Occipital lobe (tissue), 2 donors: ENCODE results near the gene PRDM2. TPM values are rescaled to one million over a fixed set of nuclear protein-coding genes. Genes with fewer than 3 reads are reported as not detected.
"Not testable (repeated sequence)": the region's sequence is repeated elsewhere in the genome, so short reads cannot be mapped to it uniquely, and the experiment has no call there.

Experiments
- DNase-seq: peaks from one replicate; lab custom pipeline; 2025; lab: John Stamatoyannopoulos, UW
- total RNA-seq: library from RNA; depleted of rRNA; stranded (reverse); fragments of >200 nt; gene quantifications from one replicate; pipeline ENCODE4 v1.2.3, GENCODE V29; 2014

The PRDM2 gene, protein sequence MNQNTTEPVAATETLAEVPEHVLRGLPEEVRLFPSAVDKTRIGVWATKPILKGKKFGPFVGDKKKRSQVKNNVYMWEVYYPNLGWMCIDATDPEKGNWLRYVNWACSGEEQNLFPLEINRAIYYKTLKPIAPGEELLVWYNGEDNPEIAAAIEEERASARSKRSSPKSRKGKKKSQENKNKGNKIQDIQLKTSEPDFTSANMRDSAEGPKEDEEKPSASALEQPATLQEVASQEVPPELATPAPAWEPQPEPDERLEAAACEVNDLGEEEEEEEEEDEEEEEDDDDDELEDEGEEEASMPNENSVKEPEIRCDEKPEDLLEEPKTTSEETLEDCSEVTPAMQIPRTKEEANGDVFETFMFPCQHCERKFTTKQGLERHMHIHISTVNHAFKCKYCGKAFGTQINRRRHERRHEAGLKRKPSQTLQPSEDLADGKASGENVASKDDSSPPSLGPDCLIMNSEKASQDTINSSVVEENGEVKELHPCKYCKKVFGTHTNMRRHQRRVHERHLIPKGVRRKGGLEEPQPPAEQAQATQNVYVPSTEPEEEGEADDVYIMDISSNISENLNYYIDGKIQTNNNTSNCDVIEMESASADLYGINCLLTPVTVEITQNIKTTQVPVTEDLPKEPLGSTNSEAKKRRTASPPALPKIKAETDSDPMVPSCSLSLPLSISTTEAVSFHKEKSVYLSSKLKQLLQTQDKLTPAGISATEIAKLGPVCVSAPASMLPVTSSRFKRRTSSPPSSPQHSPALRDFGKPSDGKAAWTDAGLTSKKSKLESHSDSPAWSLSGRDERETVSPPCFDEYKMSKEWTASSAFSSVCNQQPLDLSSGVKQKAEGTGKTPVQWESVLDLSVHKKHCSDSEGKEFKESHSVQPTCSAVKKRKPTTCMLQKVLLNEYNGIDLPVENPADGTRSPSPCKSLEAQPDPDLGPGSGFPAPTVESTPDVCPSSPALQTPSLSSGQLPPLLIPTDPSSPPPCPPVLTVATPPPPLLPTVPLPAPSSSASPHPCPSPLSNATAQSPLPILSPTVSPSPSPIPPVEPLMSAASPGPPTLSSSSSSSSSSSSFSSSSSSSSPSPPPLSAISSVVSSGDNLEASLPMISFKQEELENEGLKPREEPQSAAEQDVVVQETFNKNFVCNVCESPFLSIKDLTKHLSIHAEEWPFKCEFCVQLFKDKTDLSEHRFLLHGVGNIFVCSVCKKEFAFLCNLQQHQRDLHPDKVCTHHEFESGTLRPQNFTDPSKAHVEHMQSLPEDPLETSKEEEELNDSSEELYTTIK (N-terminal part only)
- total RNA-seq = 36.8 TPM

DNA sequence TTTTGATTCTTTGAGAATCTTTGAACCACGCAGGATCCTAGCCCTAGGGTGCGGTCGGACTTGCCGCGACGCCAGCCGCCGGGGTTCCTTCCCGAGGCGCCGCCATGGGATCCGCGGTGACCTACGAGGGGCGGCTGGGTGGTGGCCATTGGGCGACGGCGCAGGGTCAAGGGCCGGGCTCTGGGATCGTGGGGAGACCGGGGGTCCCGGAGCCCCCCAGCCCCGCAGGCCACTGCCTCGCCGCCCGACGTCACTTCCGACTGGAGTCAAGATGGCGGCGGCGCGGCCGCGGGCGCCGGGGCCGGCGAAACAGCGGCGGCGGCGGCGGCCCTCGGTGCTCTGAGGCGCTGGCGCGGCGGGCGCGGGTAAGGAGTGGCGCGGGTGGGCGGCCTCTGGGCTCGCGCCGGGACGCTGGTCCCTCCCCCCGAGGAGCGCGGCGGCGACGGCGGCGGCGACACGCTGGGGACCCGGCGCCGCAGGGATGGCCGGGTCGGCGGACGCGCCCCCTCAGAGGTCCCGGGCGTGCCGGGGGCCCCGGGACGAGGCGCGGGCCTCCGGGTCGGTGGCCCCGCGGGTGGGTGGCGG, at the start of gene PRDM2:
TSS of gene PRDM2 (plus strand) at position 253 of the 585 bp plus-strand sequence. CDS start 15,418 bp downstream, outside the sequence.
- DNase-seq = peak; percentile 49

DNA sequence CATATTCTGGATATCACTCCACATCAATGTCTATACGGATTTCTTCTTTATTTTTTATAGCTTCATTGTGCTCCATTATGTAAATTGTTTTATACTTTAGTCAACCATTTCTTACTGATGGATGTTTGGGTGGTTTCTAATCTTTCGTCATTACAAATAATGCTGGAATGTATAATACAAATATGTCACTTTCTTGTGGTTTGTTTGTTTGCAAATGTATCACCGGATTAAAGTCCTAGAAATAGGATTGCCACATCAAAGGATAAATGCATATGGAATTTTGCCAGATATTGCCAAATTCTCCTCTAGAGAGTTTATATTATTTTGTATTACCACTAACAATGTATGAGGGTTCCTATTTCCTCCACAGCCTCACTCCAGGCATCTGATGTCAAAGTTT, 48.7 kb upstream of the PRDM2 start:
- no peak for DNase-seq

DNA sequence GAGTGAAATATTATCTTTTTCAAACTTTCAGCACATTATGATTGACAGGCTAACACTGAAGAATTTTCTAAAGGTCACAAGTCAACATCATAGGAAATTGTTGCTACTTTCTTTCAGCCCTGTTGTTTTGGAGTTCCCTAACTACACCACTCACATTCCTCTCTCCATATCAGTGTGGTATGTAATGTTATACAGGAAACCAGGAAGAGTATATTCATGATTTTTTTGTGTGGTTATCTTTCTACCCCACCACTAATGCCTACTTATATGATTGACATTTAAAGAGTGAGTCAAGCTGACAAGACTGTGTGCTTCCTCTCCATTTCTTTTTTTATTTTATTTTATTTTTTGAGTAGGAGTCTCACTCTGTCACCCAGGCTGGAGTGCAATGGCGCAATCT, 47.8 kb upstream of the PRDM2 start:
- DNase-seq = no peak

DNA sequence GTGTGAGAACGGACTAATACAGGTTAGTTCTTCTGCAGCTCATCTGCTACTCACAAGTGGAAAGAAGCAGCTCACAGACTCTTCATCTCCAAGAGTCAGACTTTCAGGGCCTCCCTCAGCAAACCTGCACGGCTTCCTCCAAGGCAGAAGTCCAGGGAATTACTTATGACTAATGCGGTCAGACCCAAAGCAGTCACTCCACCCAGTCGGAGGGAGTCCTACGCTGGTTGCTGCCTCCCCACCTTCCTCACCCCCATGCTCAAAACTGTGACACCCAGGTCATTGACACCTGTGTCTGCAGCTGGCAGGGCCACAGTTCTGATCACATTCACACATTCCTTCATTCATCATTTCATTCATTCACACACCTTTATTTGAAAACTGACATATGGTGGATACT, 38.4 kb upstream of the PRDM2 start:
- no peak for DNase-seq

DNA sequence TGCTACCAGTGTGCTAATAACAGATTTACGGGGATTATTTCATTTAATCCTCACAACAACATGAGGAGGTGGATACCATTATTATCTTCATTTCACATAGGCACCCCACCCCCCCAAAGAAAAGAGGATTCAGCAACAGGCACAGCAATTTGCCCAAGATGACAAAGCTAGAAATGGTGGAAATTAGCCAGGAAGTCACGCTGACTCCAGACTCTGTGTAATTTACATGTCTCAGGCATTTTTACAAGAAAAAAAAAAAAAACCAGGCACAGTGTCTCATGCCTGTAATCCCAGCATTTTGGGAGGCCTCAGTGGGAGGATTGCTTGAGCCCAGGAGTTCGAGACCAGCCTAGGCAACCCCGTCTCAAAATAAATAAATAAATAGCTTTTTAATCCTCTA, 37.5 kb upstream of the PRDM2 start:
- no peak for DNase-seq

DNA sequence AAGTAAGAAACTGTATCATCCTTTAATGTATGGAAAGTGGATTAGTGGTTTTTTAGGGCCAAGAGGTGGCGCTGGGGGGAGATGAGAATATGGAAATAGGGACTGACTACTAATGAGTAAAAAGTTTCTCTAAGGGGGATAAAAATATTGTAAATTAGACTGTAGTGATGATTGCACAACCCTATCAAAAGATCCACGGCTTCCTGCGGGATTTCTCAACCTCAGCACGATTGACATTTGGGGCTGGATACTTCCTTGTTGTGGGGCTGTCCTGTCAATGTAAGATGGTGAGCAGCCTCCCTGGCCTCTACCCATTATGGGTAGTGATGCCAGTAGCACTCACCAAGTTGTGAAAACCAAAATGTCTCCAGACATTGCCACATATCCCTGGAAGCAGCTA, 36.0 kb upstream of the PRDM2 start:
- no peak for DNase-seq

DNA sequence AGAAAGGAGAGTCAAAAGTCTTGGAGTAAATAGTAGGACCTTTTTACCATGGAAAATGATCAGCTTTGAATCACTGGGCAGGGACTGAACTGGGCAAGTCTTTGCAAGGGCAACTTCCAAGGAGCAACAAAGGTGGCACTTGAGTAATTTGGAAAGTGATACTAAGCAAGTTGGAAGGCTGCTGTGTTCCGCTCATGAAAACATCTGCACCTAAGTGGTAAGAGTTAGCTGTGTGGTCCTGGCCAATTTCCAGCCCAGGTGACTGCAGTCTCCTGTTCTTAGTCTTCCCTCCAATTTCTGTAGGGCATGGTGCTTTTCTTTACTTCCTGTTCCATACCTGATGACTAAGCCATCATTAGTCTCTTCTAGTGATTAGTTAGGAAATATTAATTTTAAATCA, 35.5 kb upstream of the PRDM2 start:
- no peak for DNase-seq

DNA sequence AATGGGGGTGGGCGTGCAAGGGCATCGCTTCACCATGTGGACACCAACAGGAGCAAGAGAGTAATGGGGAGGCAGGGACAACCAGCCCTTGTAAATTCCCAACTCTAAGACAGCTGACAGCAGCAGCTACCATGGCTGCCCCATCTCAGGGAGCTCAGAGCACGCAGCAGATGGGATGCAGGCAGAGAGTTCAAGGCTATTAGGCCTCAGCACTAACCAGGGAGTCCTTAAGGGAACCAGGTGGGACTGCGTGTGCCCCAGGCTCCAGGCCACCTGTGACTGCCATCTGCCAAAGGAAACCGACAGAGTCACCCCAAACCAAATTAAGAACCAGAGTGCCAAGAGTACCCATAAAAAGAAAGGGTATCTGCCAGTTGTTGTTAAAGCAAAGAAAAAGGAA, 33.7 kb upstream of the PRDM2 start:
- DNase-seq = no peak

DNA sequence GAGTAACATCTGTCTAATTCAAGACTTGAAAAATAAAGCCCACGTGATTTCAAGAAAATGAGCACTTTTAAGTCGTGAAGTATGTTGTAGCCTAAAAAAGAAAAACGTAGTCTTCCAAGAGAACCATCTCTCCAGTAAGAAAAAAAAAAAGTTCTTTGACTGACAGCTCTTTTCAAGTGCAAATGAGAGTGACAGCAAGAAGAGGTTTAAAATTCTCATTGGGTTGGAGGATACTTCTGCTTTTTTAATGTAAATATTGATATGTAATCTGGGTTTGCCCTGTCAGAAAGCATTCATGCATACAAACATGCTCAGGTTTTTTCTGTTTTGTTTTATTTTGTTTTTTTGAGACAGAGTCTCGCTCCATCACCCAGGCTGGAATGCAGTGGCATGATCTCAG, 32.3 kb upstream of the PRDM2 start:
- no peak for DNase-seq

DNA sequence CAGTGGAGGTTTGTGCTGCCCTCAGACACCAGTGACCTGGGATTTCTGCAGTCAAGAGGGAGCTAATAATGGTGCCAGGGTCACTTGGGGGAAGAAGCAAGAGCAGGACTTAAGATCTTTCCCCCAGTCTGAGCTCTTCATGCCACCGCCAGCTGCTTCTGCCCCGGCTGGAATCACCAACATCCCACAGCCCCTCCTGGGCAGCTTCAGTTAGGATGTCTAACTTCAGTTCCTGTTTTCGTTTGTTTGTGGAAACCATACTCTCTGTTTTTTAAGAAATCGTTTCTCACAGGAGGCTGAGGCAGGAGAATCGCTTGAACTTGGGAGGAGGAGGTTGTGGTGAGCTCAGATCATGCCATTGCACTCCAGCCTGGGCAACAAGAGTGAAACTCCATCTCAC, 25.6 kb upstream of the PRDM2 start:
- DNase-seq = no peak

DNA sequence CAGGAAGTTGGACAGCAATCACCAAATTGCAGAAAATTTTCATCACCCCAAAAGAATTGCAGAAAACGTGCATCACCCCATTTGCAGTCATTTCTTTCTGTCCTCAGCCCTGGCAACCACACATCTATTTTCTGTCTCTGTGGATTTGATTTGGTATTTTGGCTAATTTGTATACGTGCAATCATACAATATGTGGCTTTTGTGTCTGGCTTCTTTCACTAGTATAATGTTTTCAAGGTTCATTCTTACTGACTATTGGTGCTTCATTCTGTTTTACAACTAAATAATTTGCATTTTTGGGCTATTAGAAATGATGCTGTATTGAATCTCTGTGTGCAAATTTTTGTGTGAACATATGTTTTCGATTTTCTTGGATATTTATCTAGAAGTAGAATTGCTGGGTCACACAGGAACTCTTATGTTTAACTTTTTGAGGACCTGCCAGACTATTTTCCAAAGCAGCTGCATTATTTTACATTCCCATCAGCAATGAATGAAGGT, 24.8 kb upstream of the PRDM2 start:
- no peak for DNase-seq

DNA sequence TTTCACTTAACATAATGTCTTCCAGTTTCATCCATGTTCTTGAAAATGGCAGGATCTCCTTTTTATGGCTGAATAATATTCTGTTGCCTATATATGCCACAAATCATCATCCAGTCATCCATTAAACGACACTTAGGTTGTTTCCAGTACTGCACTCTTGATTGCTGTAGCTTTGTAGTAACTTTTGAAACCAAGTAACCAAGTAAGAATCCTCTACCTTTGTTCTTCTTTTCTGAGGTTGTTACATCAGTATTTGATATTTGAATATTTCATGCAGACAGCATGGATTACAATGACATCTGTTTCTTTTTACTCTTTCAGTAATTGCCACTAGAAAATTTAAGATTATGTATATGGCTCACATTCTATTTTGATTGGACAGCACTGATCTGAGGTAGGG, 22.1 kb upstream of the PRDM2 start:
- no peak for DNase-seq

DNA sequence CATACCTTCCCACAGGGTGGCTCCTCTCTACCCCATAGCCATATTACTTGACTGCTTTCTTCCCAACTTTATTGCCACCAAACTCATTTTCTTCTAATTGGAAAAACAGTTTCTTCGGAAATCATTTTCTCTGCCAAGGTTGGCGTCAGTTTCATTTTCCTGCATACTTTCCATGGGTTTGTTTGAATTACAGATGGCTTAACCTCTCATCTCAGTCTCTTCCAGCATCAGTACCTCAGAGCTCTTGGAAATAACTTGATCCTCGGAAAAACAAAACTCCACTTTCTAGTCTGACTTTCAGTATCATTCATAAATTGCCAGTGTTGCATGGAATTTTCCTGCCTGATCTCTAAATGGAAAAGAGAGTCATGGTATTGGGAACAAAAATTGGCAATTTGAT, 20.3 kb upstream of the PRDM2 start:
- DNase-seq = no peak

DNA sequence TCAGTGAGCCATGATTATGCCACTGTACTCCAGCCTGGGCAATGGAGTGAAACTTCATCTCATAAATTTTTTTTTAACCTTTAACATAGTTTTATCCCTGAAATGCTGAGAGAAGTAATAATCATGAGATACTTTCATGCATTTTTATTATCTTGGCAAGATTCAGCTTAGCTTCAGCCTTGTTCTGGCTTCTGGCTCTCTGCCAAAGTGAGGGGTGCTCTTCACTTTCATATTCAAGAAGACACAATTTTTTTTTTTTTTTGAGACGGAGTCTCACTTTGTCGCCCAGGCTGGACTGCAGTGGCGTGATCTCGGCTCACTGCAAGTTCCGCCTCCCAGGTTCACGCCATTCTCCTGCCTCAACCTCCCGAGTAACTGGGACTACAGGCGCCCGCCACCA, 19.4 kb upstream of the PRDM2 start:
- not testable (repeated sequence) for DNase-seq

DNA sequence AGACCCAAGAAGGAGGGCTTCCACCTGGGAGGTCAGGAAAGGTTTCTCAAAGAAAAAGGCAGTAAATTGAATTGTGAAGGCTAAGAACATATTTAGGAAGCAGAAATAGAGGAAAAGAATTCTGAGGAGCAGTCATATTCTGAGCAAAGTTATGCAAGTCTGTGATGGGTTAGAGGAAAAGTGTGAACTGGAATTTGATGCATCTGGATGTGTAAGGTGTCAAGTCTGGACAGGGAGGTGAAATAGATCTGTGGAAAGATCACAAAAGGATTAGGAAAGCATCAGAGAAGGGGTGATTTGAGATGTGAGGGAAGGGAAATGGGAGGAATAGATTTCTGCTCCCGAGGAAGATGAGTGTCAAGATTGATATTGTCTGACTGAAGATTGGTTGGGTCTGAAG, 18.1 kb upstream of the PRDM2 start:
- no peak for DNase-seq

DNA sequence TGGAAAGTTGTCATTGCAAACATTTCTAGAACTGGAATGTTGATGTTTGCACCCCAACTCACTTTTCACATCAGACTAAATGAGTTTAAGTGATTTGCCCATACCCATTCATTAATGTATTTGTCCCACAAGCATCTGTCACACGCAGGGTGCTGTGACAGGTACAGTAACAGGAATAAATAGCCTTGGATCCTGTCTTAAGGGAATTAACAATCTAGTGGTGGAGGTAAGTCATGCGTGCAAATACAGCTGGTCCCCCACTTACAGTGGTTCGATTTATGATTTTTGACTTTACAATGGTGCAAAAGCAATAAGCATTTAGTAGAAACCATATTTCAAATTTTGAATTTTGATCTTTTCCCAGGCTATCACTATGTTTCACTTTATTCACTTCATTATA, 17.5 kb upstream of the PRDM2 start:
- DNase-seq = no peak

DNA sequence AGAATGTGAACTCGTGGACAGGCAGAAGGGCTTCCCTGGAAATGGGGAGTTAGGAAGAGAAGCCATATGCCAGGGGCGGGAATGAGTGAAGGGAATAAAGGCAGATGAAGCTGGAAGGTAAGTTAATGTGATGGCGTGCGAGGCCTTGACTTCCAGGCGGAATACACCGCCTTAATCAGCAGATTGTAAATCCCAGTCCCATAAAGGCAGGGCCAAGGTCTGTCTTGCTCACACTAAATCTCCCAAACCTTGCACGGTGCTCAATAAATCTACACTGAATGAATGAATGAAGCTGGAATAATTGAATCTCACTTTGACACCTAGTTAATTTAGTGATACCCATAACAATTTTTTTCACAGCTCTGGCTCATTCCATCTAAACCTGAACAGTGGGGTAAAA, 16.8 kb upstream of the PRDM2 start:
- DNase-seq = no peak

DNA sequence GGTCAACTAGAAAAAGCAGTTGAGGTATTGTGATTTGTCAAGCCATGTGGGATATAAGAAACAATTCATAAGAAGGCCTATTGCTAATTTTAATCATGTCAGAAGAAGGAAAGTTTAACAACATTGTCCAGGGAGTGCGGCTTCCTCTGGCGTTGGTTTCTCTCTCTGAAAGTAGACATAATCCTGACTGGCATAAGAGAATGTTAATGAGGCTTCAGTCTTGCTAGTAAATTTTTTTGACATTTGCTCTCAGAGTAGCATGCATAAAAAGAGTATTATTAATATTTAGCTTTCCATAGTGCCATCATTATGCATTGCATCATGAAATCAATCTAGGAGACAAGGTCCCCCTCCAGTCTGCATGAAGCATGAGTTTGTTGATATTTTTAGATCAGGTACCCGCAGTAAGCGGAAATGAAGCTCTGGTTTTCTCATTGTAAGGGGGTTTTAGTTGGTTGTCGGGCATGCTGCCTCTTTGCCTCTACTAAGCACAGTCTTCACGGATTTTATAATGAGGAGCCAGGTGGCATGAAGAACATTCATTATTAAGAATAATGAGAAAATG, 12.8 kb upstream of the PRDM2 start:
- no peak for DNase-seq

DNA sequence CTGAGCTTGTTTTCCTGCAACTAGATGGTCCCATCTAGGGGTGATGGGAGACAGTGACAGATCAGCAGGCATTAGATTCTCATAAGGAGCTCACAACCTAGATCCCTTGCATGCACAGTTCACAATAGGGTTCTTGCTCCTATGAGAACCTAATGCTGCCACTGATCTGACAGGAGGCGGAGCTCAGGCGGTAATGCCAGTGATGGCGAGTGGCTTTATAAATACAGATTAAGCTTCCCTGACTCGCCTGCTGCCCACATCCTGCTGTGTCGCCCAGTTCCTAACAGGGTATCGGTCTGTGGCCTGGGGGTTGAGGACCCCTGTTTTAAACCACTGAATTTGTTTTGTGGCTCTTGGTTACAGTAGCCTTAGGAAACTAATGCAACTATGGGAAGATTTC, 6.9 kb upstream of the PRDM2 start:
- not testable (repeated sequence) for DNase-seq

DNA sequence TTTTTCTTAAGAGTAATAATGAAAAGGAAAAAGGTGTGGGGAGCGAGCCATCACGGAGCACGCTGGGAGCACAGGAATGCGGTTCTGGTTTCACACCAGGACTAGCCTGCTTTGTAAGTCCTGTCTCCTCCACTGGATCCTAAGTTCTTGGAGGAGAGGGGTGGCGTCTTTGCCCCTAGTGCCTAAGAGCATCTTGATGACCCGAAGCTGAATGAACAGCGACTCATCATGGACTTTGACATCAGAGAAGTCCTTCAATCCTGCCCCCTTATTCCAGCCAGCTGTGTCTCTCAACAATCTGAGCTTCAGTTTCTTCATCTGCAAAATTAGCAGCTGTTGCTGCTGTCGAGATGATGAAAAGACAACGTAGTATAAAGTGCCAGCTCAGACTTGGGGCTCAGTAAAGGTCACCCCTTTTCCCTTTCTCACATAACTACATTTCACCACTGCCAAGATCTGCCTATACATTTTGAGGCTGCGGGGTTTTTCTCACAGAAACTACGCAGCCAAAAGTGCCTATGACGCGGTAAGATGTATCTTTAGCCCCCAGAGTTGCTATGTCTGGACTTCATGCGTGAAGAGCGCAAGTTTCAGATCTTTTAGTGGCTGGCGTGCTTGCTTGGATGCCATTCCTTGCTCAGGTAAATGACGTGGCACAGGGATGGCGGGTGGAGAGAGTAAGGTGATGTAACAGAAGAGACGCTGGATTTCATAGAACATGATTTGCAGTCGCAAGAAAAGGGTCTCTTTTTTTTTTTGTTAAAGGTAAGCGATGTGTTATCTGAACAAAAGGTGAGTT, 4.9 kb upstream of the PRDM2 start:
- DNase-seq = no peak
